Suprapubic skin (tissue), 4 donors: ENCODE results near the gene ST8SIA4.

Source experiments
- EP300 ChIP-seq: sonication (generic); formaldehyde crosslinking; IDR thresholded peaks from one replicate; pipeline ENCODE4 v1.6.1; 2017; ENCODE audit warnings: antibody characterized with exemption
- POLR2A ChIP-seq, 2 donors: fragments of 450-650 bp; IDR thresholded peaks; one replicate each; pipeline ENCODE4 v1.6.1; 2017; ENCODE audit warnings: antibody characterized with exemption in 2 of 2, mild to moderate bottlenecking in 2 of 2, moderate library complexity in 2 of 2
- POLR2AphosphoS5 ChIP-seq, 3 donors: sonication (generic); formaldehyde crosslinking; IDR thresholded peaks; one replicate each; pipeline ENCODE4 v1.6.1; 2017; ENCODE audit warnings: antibody characterized with exemption in 3 of 3
- TF ChIP-seq, protein P1 (sequence below), 2 donors: fragments of 200-600 bp in 1 of 2; fragments of 450-650 bp in 1 of 2; sonication (generic) in 1 of 2; IDR thresholded peaks; one replicate each; pipeline ENCODE4 v1.5.1; 2016 to 2019; ENCODE audit warnings: antibody characterized with exemption in 2 of 2, mild to moderate bottlenecking in 1 of 2, moderate library complexity in 1 of 2

- TF ChIP-seq, protein P1, sequence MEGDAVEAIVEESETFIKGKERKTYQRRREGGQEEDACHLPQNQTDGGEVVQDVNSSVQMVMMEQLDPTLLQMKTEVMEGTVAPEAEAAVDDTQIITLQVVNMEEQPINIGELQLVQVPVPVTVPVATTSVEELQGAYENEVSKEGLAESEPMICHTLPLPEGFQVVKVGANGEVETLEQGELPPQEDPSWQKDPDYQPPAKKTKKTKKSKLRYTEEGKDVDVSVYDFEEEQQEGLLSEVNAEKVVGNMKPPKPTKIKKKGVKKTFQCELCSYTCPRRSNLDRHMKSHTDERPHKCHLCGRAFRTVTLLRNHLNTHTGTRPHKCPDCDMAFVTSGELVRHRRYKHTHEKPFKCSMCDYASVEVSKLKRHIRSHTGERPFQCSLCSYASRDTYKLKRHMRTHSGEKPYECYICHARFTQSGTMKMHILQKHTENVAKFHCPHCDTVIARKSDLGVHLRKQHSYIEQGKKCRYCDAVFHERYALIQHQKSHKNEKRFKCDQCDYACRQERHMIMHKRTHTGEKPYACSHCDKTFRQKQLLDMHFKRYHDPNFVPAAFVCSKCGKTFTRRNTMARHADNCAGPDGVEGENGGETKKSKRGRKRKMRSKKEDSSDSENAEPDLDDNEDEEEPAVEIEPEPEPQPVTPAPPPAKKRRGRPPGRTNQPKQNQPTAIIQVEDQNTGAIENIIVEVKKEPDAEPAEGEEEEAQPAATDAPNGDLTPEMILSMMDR (IDR thresholded peaks at IDR 0.05) = no peak
- TF ChIP-seq EP300 (no peak), POLR2A (IDR thresholded peaks at IDR 0.05) (no peak), POLR2AphosphoS5 (IDR thresholded peaks at IDR 0.05) (no peak)
These were observed 78.4 kb downstream of the ST8SIA4 start for GRCh38 chr5:100824635-100825034.
